HCT116 (cell line): ENCODE measurements around the gene FTO. TPM values are rescaled to one million over a fixed set of nuclear protein-coding genes. Genes with fewer than 3 reads are reported as not detected.

Source experiments
- ATAC-seq: fragments of 200-7000 bp; cut with Tn5 transposase; 2 replicates; pipeline ENCODE4 v1.9.1; 2020; ENCODE audit warnings: mild to moderate bottlenecking, moderate library complexity
- BruUV-seq: library from RNA; stranded (reverse); fragments of 400-500 nt; replicated peaks from 2 replicates; lab custom pipeline; 2021; lab: Mats Ljungman, UMichigan
- CTCF ChIA-PET: fragments of 300-600 bp; sonication (Branson Sonifier 250); formaldehyde crosslinking; loops from one replicate; lab custom pipeline; 2021; ENCODE audit warnings: antibody characterized with exemption; lab: Charles Lee
- POLR2A ChIA-PET: fragments of 300-600, 350-600 bp; sonication (Branson Sonifier 250); formaldehyde crosslinking; loops from one replicate; lab custom pipeline; 2021; ENCODE audit warnings: antibody characterized with exemption; lab: Charles Lee
- RAD21 ChIA-PET, 2 experiments: fragments of 300-600 bp; sonication (Branson Sonifier 250); formaldehyde crosslinking; loops; one replicate each; lab custom pipeline; 2023; ENCODE audit warnings: low total read pairs in 2 of 2; ENCODE audit not compliant: uncharacterized antibody in 2 of 2, unreplicated experiment in 2 of 2, low non-redundant PET in 1 of 2; lab: Charles Lee
- DNase-seq: peaks from one replicate; pipeline ENCODE4 v3.0.0-alpha.2; 2010; ENCODE audit warnings: low read depth, low spot score
- H2AFZ ChIP-seq: fragments of 200-600 bp; shearing (Covaris generic), sonication (generic); 2 replicates; pipeline ENCODE4 v1.6.1; 2017; ENCODE audit warnings: low read depth, mixed run types, mixed read lengths, antibody characterized with exemption, low read length; ENCODE audit not compliant: poor library complexity, severe bottlenecking
- H3K27ac ChIP-seq: 2 replicates; pipeline ENCODE4 v1.5.1; 2012; ENCODE audit warnings: low read depth, low read length
- H3K27me3 ChIP-seq: fragments of 200-600 bp; sonication (generic); 2 replicates; pipeline ENCODE4 v1.6.1; 2016; ENCODE audit warnings: mixed run types, low read length, mixed read lengths; ENCODE audit not compliant: insufficient read depth
- H3K36me3 ChIP-seq, 2 experiments: fragments of 200-500 bp in 1 of 2; fragments of 200-600 bp in 1 of 2; sonication (Bioruptor generic) in 1 of 2; sonication (generic) in 1 of 2; 2 replicates each; pipeline versions ENCODE4 v1.5.1 to v1.6.1; 2014 to 2016; ENCODE audit warnings: low read length in 2 of 2, inconsistent platforms in 1 of 2, mixed read lengths in 1 of 2, mixed run types in 1 of 2; ENCODE audit not compliant: insufficient read depth in 2 of 2, control insufficient read depth in 1 of 2
- H3K4me1 ChIP-seq, 2 experiments: fragments of 200-600 bp in 1 of 2; sonication (generic) in 1 of 2; 2 replicates each; pipeline versions ENCODE4 v1.5.1 to v1.6.1; 2012 to 2017; ENCODE audit warnings: low read length in 2 of 2, inconsistent platforms in 1 of 2, mild to moderate bottlenecking in 1 of 2, mixed read lengths in 1 of 2, mixed run types in 1 of 2, moderate library complexity in 1 of 2; ENCODE audit not compliant: insufficient read depth in 2 of 2, control insufficient read depth in 1 of 2
- H3K4me2 ChIP-seq: fragments of 200-600 bp; sonication (generic); 2 replicates; pipeline ENCODE4 v1.6.1; 2017; ENCODE audit warnings: mixed run types, low read length, mixed read lengths
- H3K4me3 ChIP-seq, 2 experiments: fragments of 200-600 bp in 1 of 2; sonication (generic) in 1 of 2; replicated peaks in 1 of 2; 2 replicates each; pipeline ENCODE4 v1.5.1; 2011 to 2016; ENCODE audit warnings: low read length in 2 of 2, control low read depth in 1 of 2, low read depth in 1 of 2, mild to moderate bottlenecking in 1 of 2, mixed read lengths in 1 of 2, mixed run types in 1 of 2
- H3K79me2 ChIP-seq: fragments of 200-600 bp; sonication (generic); 2 replicates; pipeline ENCODE4 v1.6.1; 2017; ENCODE audit warnings: mild to moderate bottlenecking, mixed run types, low read length, moderate library complexity, mixed read lengths; ENCODE audit not compliant: insufficient read depth
- H3K9ac ChIP-seq: fragments of 200-600 bp; sonication (generic); 2 replicates; pipeline ENCODE4 v1.6.1; 2016; ENCODE audit warnings: low read length, mixed read lengths
- H3K9me2 ChIP-seq: fragments of 200-600 bp; sonication (generic), shearing (Covaris generic); 2 replicates; pipeline ENCODE4 v1.6.1; 2017; ENCODE audit warnings: mixed run types, mild to moderate bottlenecking, moderate library complexity; ENCODE audit not compliant: insufficient read depth
- H3K9me3 ChIP-seq, 2 experiments: fragments of 200-500 bp in 1 of 2; fragments of 200-600 bp in 1 of 2; sonication (Bioruptor generic) in 1 of 2; sonication (generic) in 1 of 2; 2 replicates each; pipeline ENCODE4 v1.6.1; 2014 to 2017; ENCODE audit warnings: low read length in 2 of 2, mixed read lengths in 2 of 2, inconsistent platforms in 1 of 2, low read depth in 1 of 2, mild to moderate bottlenecking in 1 of 2, mixed run types in 1 of 2, moderate library complexity in 1 of 2; ENCODE audit not compliant: control insufficient read depth in 1 of 2, insufficient read depth in 1 of 2
- H4K20me1 ChIP-seq: fragments of 200-600 bp; sonication (generic), shearing (Covaris generic); 2 replicates; pipeline ENCODE4 v1.6.1; 2017; ENCODE audit warnings: mixed run types, mild to moderate bottlenecking, moderate library complexity; ENCODE audit not compliant: insufficient read depth
- CEBPB ChIP-seq: IDR thresholded peaks from 2 replicates; pipeline ENCODE4 v1.6.1; 2012; ENCODE audit warnings: low read depth
- EZH2phosphoT487 ChIP-seq: fragments of 200-600 bp; IDR thresholded peaks from 2 replicates; pipeline ENCODE4 v1.6.1; 2018; ENCODE audit warnings: antibody characterized with exemption, borderline replicate concordance
- POLR2A ChIP-seq: IDR thresholded peaks from 2 replicates; pipeline ENCODE4 v1.7.0; 2011; ENCODE audit warnings: borderline replicate concordance; ENCODE audit not compliant: insufficient read depth, insufficient read length; ENCODE audit errors: extremely low read depth
- RAD21 ChIP-seq: IDR thresholded peaks from 2 replicates; pipeline ENCODE4 v1.6.1; 2012; ENCODE audit warnings: low read depth, mild to moderate bottlenecking
- SP1 ChIP-seq: IDR thresholded peaks from 2 replicates; pipeline ENCODE4 v1.6.1; 2012; ENCODE audit warnings: low read depth
- TCF7L2 ChIP-seq: IDR thresholded peaks from 2 replicates; pipeline ENCODE4 v1.7.0; 2011; ENCODE audit warnings: borderline replicate concordance, inconsistent platforms; ENCODE audit not compliant: insufficient read depth, insufficient read length; ENCODE audit errors: extremely low read depth
- YY1 ChIP-seq: IDR thresholded peaks from 2 replicates; pipeline ENCODE4 v1.6.1; 2011; ENCODE audit warnings: low read length, low read depth, moderate library complexity, mild to moderate bottlenecking; ENCODE audit not compliant: insufficient replicate concordance; ENCODE audit errors: extremely low read depth
- ZNF274 ChIP-seq: fragments of 200-500 bp; sonication (Bioruptor generic); IDR thresholded peaks from 2 replicates; pipeline ENCODE4 v1.6.1; 2014; ENCODE audit warnings: mild to moderate bottlenecking, low read depth, low read length, inconsistent platforms
- intact Hi-C: fragments of 100-400 bp; cut with micrococcal nuclease; formaldehyde crosslinking; loops from 2 replicates; pipeline ENCODE4 v1.10.0; 2022
- total RNA-seq: library from RNA; stranded (reverse); gene quantifications from one replicate; pipeline ENCODE4 v1.2.1, GENCODE V29; 2021; ENCODE audit not compliant: unreplicated experiment
- TF ChIP-seq, protein P1 (sequence below): IDR thresholded peaks from 2 replicates; pipeline ENCODE4 v1.6.1; 2012; ENCODE audit warnings: low read depth

The FTO gene
- total RNA-seq, 1 experiment from 2014 or later: 55.2 TPM

- TF ChIP-seq POLR2A (no peak), TCF7L2 (no peak), RAD21 (no peak), YY1 (no peak), CEBPB (no peak), EZH2phosphoT487 (no peak), ZNF274 (no peak), SP1 (no peak)
- TF ChIP-seq, protein P1, sequence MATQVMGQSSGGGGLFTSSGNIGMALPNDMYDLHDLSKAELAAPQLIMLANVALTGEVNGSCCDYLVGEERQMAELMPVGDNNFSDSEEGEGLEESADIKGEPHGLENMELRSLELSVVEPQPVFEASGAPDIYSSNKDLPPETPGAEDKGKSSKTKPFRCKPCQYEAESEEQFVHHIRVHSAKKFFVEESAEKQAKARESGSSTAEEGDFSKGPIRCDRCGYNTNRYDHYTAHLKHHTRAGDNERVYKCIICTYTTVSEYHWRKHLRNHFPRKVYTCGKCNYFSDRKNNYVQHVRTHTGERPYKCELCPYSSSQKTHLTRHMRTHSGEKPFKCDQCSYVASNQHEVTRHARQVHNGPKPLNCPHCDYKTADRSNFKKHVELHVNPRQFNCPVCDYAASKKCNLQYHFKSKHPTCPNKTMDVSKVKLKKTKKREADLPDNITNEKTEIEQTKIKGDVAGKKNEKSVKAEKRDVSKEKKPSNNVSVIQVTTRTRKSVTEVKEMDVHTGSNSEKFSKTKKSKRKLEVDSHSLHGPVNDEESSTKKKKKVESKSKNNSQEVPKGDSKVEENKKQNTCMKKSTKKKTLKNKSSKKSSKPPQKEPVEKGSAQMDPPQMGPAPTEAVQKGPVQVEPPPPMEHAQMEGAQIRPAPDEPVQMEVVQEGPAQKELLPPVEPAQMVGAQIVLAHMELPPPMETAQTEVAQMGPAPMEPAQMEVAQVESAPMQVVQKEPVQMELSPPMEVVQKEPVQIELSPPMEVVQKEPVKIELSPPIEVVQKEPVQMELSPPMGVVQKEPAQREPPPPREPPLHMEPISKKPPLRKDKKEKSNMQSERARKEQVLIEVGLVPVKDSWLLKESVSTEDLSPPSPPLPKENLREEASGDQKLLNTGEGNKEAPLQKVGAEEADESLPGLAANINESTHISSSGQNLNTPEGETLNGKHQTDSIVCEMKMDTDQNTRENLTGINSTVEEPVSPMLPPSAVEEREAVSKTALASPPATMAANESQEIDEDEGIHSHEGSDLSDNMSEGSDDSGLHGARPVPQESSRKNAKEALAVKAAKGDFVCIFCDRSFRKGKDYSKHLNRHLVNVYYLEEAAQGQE: no peak
- TF ChIP-seq, all 23 proteins: peak for 0
- Histone ChIP-seq H4K20me1 (no peaks in the 10 kb centered on the region), H3K9me2 (no peaks in the 10 kb centered on the region), H2AFZ (no peak overlapping the region), H3K79me2 (no peaks in the 10 kb centered on the region), H3K4me3 (no peak overlapping the region), H3K4me1 (peaks cover 0 to 5% of the 10 kb centered on the region in 2 experiments; a peak in 2 of 4 replicates), H3K27ac (no peak overlapping the region), H3K9ac (no peak overlapping the region), H3K4me2 (no peak overlapping the region), H3K9me3 (peaks cover 0 to 3% of the 10 kb centered on the region in 2 experiments; a peak in 1 of 4 replicates), H3K36me3 (no peaks in the 10 kb centered on the region), H3K27me3 (no peaks in the 10 kb centered on the region)
- BruUV-seq: no TSS peak
- DNase-seq: no peak
- ChIA-PET POLR2A (no interaction called here), CTCF (no interaction called here), RAD21 (no interaction called here)
- ATAC-seq: no peak
- intact Hi-C loops: no loop called here
Measured at GRCh38 chr16:54033747-54034146, 329.8 kb downstream of the FTO start.
